GM12891 (cell line): Measurements from ENCODE around the gene NACC1.

Source experiments
- POLR2A ChIP-seq: IDR thresholded peaks from 2 replicates; pipeline ENCODE4 v1.6.1; 2011; ENCODE audit warnings: low read depth, low read length, control low read depth
- SPI1 ChIP-seq: IDR thresholded peaks from 2 replicates; pipeline ENCODE4 v1.6.1; 2011; ENCODE audit warnings: low read depth, low read length, control low read depth
- TAF1 ChIP-seq: IDR thresholded peaks from 2 replicates; pipeline ENCODE4 v1.6.1; 2011; ENCODE audit warnings: low read depth, low read length, control low read depth

DNA sequence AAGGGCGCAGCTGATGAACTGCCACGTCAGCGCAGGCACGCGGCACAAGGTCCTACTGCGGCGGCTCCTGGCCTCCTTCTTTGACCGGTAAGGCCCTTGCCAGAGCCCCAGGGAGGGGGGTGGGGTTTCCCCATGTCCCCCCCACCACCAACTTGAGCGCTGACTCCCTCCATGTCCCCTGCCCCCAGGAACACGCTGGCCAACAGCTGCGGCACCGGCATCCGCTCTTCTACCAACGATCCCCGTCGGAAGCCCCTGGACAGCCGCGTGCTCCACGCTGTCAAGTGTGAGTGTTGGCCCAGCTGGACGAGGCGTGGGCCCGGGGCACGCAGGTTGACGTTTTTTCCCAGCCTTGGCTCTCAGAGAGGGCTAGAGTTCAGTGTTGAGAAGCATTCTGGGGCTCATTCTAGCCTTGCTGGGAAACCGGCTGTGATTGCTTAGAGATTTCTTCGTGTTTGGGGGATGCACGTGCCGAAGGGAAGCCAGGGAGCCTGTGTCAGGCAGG lies 19.3 kb downstream of the NACC1 start:
- TF ChIP-seq POLR2A (no peak), TAF1 (no peak), SPI1 (no peak)
